ENCODE measurements around the gene ABR. TPM values are rescaled to one million over a fixed set of nuclear protein-coding genes. Genes with fewer than 3 reads are reported as not detected.
"Not testable (repeated sequence)": the region's sequence is repeated elsewhere in the genome, so short reads cannot be mapped to it uniquely, and the experiment has no call there.

The ABR gene
- total RNA-seq, 1 donor from 2014 or later = 24.5 TPM

- H3K9ac ChIP-seq (ENCODE audit: low read depth in 1 of 3, low read length in 3 of 3); H3K4me3 ChIP-seq (ENCODE audit: low read length in 3 of 3); H3K36me3 ChIP-seq (ENCODE audit: control insufficient read depth in 3 of 3, insufficient read depth in 3 of 3, low read length in 3 of 3); H3K27me3 ChIP-seq (ENCODE audit: control insufficient read depth in 3 of 3, insufficient read depth in 3 of 3, low read length in 3 of 3); H3K27ac ChIP-seq (ENCODE audit: low read depth, low read length); H3K9me3 ChIP-seq (ENCODE audit: control insufficient read depth in 3 of 3, low read length in 3 of 3): not testable (repeated sequence)
- peaks cover 14 to 30% (median 27%) of the 10 kb centered on the region in 3 donors for H3K4me1 ChIP-seq (ENCODE audit: control insufficient read depth in 3 of 3, insufficient read depth in 3 of 3, low read length in 3 of 3)
These were observed 205.0 kb downstream of the ABR start for GRCh38 chr17:974778-975177.

DNA sequence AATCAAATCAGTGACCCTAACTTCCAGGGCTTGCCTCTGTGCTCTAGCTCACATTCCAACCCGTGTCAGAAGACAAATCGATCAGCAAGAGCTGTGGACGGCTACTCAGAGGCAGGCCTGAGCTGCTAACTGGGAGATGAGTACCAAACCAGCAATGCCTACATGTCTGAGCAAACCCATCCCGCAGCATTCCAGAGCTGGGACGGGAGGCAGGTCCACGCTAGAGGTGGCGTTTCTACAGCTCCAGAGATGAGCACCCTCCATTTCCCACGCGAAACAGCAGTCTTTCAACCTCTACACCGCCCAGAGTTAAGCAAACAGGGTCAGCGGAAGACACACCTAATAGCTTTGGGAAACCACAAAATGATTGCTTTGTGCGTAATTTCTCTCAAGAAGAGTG is 206.7 kb downstream of the ABR start:
- no peak overlapping the region for H3K27ac ChIP-seq (ENCODE audit: low read depth, low read length)
- H3K9ac ChIP-seq (ENCODE audit: low read depth in 1 of 3, low read length in 3 of 3) = no peak overlapping the region
- H3K9me3 ChIP-seq (ENCODE audit: control insufficient read depth in 3 of 3, low read length in 3 of 3) = no peaks in the 10 kb centered on the region
- peaks cover 14 to 33% (median 31%) of the 10 kb centered on the region in 3 donors for H3K4me1 ChIP-seq (ENCODE audit: control insufficient read depth in 3 of 3, insufficient read depth in 3 of 3, low read length in 3 of 3)
- no peaks in the 10 kb centered on the region for H3K27me3 ChIP-seq (ENCODE audit: control insufficient read depth in 3 of 3, insufficient read depth in 3 of 3, low read length in 3 of 3)
- no peaks in the 10 kb centered on the region for H3K36me3 ChIP-seq (ENCODE audit: control insufficient read depth in 3 of 3, insufficient read depth in 3 of 3, low read length in 3 of 3)
- H3K4me3 ChIP-seq (ENCODE audit: low read length in 3 of 3) = no peak overlapping the region

DNA sequence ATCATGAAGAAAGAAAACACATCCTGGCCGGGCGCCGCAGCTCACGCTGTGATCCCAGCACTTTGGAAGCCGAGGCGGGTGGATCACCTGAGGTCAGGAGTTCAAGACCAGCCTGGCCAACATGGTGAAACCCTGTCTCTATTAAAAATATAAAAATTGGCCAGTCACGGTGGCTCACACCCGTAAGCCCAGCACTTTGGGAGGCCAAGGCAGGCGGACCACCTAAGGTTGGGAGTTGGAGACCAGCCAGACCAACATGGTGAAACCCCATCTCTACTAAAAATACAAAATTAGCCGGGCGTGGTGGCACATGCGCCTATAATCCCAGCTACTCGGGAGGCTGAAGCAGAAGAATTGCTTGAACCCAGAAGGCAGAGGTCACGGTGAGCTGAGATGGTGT is 207.9 kb downstream of the ABR start:
- H3K36me3 ChIP-seq (ENCODE audit: control insufficient read depth in 3 of 3, insufficient read depth in 3 of 3, low read length in 3 of 3); H3K27ac ChIP-seq (ENCODE audit: low read depth, low read length); H3K27me3 ChIP-seq (ENCODE audit: control insufficient read depth in 3 of 3, insufficient read depth in 3 of 3, low read length in 3 of 3); H3K9me3 ChIP-seq (ENCODE audit: control insufficient read depth in 3 of 3, low read length in 3 of 3); H3K9ac ChIP-seq (ENCODE audit: low read depth in 1 of 3, low read length in 3 of 3); H3K4me3 ChIP-seq (ENCODE audit: low read length in 3 of 3): not testable (repeated sequence)
- H3K4me1 ChIP-seq (ENCODE audit: control insufficient read depth in 3 of 3, insufficient read depth in 3 of 3, low read length in 3 of 3) = peaks cover 8 to 27% (median 23%) of the 10 kb centered on the region in 3 donors

- Histone ChIP-seq H3K36me3 (ENCODE audit: control insufficient read depth in 3 of 3, insufficient read depth in 3 of 3, low read length in 3 of 3) (no peaks in the 10 kb centered on the region), H3K27ac (ENCODE audit: low read depth, low read length) (peak overlapping the region; percentile 45), H3K27me3 (ENCODE audit: control insufficient read depth in 3 of 3, insufficient read depth in 3 of 3, low read length in 3 of 3) (no peaks in the 10 kb centered on the region), H3K9me3 (ENCODE audit: control insufficient read depth in 3 of 3, low read length in 3 of 3) (no peaks in the 10 kb centered on the region), H3K9ac (ENCODE audit: low read depth in 1 of 3, low read length in 3 of 3) (peak overlapping the region; percentile 52 to 66 (median 64)), H3K4me3 (ENCODE audit: low read length in 3 of 3) (peak overlapping the region in 2 of 3 donors; percentile 30 to 56), H3K4me1 (ENCODE audit: control insufficient read depth in 3 of 3, insufficient read depth in 3 of 3, low read length in 3 of 3) (peaks cover 6 to 23% (median 14%) of the 10 kb centered on the region in 3 donors)
These were observed 209.4 kb downstream of the ABR start for GRCh38 chr17:970364-970763.

- Histone ChIP-seq H3K27ac (ENCODE audit: low read depth, low read length) (peak overlapping the region; percentile 45), H3K9ac (ENCODE audit: low read depth in 1 of 3, low read length in 3 of 3) (peak overlapping the region; percentile 52 to 66 (median 64)), H3K4me3 (ENCODE audit: low read length in 3 of 3) (peak overlapping the region; percentile 30 to 67 (median 56))
These were observed 209.9 kb downstream of the ABR start for GRCh38 chr17:969811-970355.

GRCh38 chr17:968812-969730 is 210.7 kb downstream of the ABR start:
- Histone ChIP-seq H3K4me3 (ENCODE audit: low read length in 3 of 3) (peak overlapping the region in 2 of 3 donors; percentile 27 to 30), H3K36me3 (ENCODE audit: control insufficient read depth in 3 of 3, insufficient read depth in 3 of 3, low read length in 3 of 3) (no peaks in the 10 kb centered on the region), H3K4me1 (ENCODE audit: control insufficient read depth in 3 of 3, insufficient read depth in 3 of 3, low read length in 3 of 3) (peaks cover 14 to 27% (median 16%) of the 10 kb centered on the region in 3 donors), H3K9me3 (ENCODE audit: control insufficient read depth in 3 of 3, low read length in 3 of 3) (no peaks in the 10 kb centered on the region), H3K27ac (ENCODE audit: low read depth, low read length) (peak overlapping the region; percentile 45), H3K9ac (ENCODE audit: low read depth in 1 of 3, low read length in 3 of 3) (peak overlapping the region; percentile 52 to 66 (median 64)), H3K27me3 (ENCODE audit: control insufficient read depth in 3 of 3, insufficient read depth in 3 of 3, low read length in 3 of 3) (no peaks in the 10 kb centered on the region)

More at GRCh38 chr17:969811-970355, 209.9 kb downstream of the ABR start:
- Histone ChIP-seq H3K9me3 (ENCODE audit: control insufficient read depth in 3 of 3, low read length in 3 of 3) (no peaks in the 10 kb centered on the region), H3K4me1 (ENCODE audit: control insufficient read depth in 3 of 3, insufficient read depth in 3 of 3, low read length in 3 of 3) (peaks cover 9 to 23% (median 14%) of the 10 kb centered on the region in 3 donors), H3K27me3 (ENCODE audit: control insufficient read depth in 3 of 3, insufficient read depth in 3 of 3, low read length in 3 of 3) (no peaks in the 10 kb centered on the region), H3K36me3 (ENCODE audit: control insufficient read depth in 3 of 3, insufficient read depth in 3 of 3, low read length in 3 of 3) (no peaks in the 10 kb centered on the region)

DNA sequence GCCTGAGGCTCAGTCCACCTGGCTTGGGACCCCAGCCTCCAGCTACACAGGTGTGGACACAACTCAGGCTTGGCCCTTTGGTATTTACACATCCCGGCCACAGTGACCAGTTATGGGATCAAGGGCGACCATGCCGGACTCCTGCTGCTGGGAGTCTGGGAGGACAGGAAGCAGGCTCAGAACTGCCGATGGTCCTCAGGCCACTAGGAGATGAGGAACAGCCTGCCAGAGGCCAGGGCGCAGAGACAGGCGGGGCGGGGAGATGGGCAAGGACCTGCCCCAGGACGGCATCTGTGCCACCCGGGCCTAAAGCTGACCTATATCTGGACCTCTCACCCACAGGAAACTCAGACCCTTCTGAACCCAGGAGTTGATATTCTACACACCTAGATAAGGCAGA is 212.7 kb downstream of the ABR start:
- H3K9ac ChIP-seq (ENCODE audit: low read depth in 1 of 3, low read length in 3 of 3) = no peak overlapping the region
- H3K4me3 ChIP-seq (ENCODE audit: low read length in 3 of 3) = no peak overlapping the region
- no peak overlapping the region for H3K27ac ChIP-seq (ENCODE audit: low read depth, low read length)
- H3K27me3 ChIP-seq (ENCODE audit: control insufficient read depth in 3 of 3, insufficient read depth in 3 of 3, low read length in 3 of 3) = no peaks in the 10 kb centered on the region
- no peaks in the 10 kb centered on the region for H3K9me3 ChIP-seq (ENCODE audit: control insufficient read depth in 3 of 3, low read length in 3 of 3)
- H3K36me3 ChIP-seq (ENCODE audit: control insufficient read depth in 3 of 3, insufficient read depth in 3 of 3, low read length in 3 of 3) = no peaks in the 10 kb centered on the region
- peaks cover 16 to 24% (median 18%) of the 10 kb centered on the region in 3 donors for H3K4me1 ChIP-seq (ENCODE audit: control insufficient read depth in 3 of 3, insufficient read depth in 3 of 3, low read length in 3 of 3)

GRCh38 chr17:965311-965989 is 214.3 kb downstream of the ABR start:
- H3K36me3 ChIP-seq (ENCODE audit: control insufficient read depth in 3 of 3, insufficient read depth in 3 of 3, low read length in 3 of 3) = no peaks in the 10 kb centered on the region
- H3K27me3 ChIP-seq (ENCODE audit: control insufficient read depth in 3 of 3, insufficient read depth in 3 of 3, low read length in 3 of 3) = no peaks in the 10 kb centered on the region
- H3K9ac ChIP-seq (ENCODE audit: low read depth in 1 of 3, low read length in 3 of 3) = no peak overlapping the region
- H3K4me1 ChIP-seq (ENCODE audit: control insufficient read depth in 3 of 3, insufficient read depth in 3 of 3, low read length in 3 of 3) = peaks cover 15 to 24% (median 18%) of the 10 kb centered on the region in 3 donors
- H3K4me3 ChIP-seq (ENCODE audit: low read length in 3 of 3) = no peak overlapping the region
- H3K27ac ChIP-seq (ENCODE audit: low read depth, low read length) = no peak overlapping the region
- H3K9me3 ChIP-seq (ENCODE audit: control insufficient read depth in 3 of 3, low read length in 3 of 3) = no peaks in the 10 kb centered on the region

- Histone ChIP-seq H3K9me3 (ENCODE audit: control insufficient read depth in 3 of 3, low read length in 3 of 3) (no peaks in the 10 kb centered on the region), H3K27ac (ENCODE audit: low read depth, low read length) (no peak overlapping the region), H3K4me3 (ENCODE audit: low read length in 3 of 3) (no peak overlapping the region), H3K27me3 (ENCODE audit: control insufficient read depth in 3 of 3, insufficient read depth in 3 of 3, low read length in 3 of 3) (no peaks in the 10 kb centered on the region), H3K9ac (ENCODE audit: low read depth in 1 of 3, low read length in 3 of 3) (no peak overlapping the region), H3K4me1 (ENCODE audit: control insufficient read depth in 3 of 3, insufficient read depth in 3 of 3, low read length in 3 of 3) (peaks cover 10 to 21% (median 18%) of the 10 kb centered on the region in 3 donors), H3K36me3 (ENCODE audit: control insufficient read depth in 3 of 3, insufficient read depth in 3 of 3, low read length in 3 of 3) (no peaks in the 10 kb centered on the region)
These were observed 214.9 kb downstream of the ABR start for GRCh38 chr17:964876-965275.

Measured in skeletal muscle tissue (tissue), 4 donors.